ENCODE results near the gene PCIF1.
A peak's percentile ranks its signal among the peaks of the same experiment; 100 is the strongest.
"Not testable (repeated sequence)": the region's sequence is repeated elsewhere in the genome, so short reads cannot be mapped to it uniquely, and the experiment has no call there.

PCIF1 gene

DNA sequence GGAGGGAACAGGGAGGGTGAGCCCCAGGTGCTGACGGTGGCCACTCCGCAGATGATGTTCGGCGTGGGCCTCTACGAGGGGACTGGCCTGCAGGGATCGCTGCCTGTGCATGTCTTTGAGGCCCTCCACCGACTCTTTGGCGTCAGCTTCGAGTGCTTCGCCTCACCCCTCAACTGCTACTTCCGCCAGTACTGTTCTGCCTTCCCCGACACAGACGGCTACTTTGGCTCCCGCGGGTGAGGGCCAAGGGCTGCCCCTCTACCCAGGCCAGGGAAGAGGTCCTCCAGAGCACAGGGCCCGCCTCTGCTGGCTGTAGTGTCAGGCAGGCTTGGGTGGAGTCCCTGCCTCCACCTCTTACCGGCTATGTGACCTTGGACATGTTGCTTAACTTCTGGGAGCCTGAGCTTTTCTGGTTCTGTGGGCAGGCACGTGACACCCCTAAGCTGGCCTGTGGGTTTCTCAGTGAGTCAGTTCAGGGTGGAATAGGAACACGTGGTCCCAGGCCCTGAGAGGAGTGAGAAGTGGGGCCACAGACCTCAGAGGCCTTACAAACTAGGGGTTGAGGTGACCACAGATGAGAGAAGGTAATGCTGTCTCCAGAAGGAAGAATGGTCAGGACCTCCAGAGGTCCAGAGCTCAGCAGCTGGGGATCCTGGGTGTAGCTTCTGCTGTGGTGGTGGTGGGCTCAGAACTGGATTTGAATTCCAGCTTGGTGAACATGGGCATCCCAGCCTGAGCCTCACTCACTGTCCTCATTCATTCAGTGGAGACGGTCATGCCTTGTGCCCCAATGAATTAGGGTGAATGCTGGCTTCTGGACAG lies 11.9 kb downstream of the PCIF1 start:
- peak; percentile 62 for ATAC-seq
- no peaks in the 10 kb centered on the region for H3K27me3 Mint-ChIP-seq
- H3K4me1 Mint-ChIP-seq: peaks cover 31% of the 10 kb centered on the region
- no peak overlapping the region for H3K4me3 Mint-ChIP-seq
- H3K36me3 Mint-ChIP-seq: peaks cover 60% of the 10 kb centered on the region
- no peaks in the 10 kb centered on the region for H3K9me3 Mint-ChIP-seq
- H3K27ac Mint-ChIP-seq: peak overlapping the region; percentile 58

DNA sequence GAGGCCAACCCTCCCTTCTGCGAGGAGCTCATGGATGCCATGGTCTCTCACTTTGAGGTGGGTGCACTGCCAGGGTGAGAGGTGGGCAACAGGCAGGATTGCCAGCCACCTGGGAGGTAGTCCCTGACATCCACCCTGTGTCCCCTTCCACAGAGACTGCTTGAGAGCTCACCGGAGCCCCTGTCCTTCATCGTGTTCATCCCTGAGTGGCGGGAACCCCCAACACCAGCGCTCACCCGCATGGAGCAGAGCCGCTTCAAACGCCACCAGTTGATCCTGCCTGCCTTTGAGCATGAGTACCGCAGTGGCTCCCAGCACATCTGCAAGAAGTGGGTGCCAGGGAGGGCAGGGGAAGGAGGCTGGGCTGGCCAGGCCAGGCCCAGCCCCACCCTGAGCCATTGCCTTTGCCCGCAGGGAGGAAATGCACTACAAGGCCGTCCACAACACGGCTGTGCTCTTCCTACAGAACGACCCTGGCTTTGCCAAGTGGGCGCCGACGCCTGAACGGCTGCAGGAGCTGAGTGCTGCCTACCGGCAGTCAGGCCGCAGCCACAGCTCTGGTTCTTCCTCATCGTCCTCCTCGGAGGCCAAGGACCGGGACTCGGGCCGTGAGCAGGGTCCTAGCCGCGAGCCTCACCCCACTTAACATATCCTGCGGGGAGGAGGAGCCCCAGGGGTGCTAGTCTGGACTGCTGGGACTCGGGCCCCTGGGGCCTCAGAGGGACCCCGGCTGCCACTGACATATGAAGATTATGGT lies 12.8 kb downstream of the PCIF1 start:
- H3K27me3 Mint-ChIP-seq: no peaks in the 10 kb centered on the region
- peaks cover 36% of the 10 kb centered on the region for H3K4me1 Mint-ChIP-seq
- ATAC-seq: no peak
- H3K9me3 Mint-ChIP-seq: no peaks in the 10 kb centered on the region
- H3K27ac Mint-ChIP-seq: no peak overlapping the region
- H3K4me3 Mint-ChIP-seq: no peak overlapping the region
- H3K36me3 Mint-ChIP-seq: peaks cover 68% of the 10 kb centered on the region

DNA sequence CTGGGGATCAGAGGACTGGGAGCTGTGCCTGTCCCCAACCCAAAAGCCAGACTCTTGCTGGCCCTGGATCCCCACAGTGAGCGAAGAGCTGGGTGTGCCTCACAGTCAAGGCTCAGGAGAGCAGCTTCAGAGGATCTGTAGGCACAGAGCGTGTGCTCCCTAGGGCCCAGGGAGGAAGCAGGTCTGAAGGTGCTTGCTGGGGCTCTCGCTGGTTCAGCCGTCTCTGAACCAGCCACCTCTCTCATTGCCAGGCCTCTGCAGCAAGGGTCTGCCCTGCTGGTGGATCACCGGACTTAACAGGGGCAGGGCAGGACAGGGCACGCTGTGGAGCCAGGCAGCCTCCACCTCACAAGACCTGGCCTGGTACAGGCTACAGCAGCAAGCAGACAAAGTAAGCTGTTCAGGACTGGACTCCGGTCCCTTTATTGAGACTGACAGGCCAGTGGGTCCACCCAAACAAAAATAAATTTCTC lies 13.8 kb downstream of the PCIF1 start:
- Mint-ChIP-seq H3K4me1 (peaks cover 36% of the 10 kb centered on the region), H3K9me3 (no peaks in the 10 kb centered on the region), H3K27me3 (no peaks in the 10 kb centered on the region), H3K36me3 (peaks cover 68% of the 10 kb centered on the region), H3K4me3 (no peak overlapping the region), H3K27ac (peak overlapping the region; percentile 78)
- peak; percentile 48 for ATAC-seq

DNA sequence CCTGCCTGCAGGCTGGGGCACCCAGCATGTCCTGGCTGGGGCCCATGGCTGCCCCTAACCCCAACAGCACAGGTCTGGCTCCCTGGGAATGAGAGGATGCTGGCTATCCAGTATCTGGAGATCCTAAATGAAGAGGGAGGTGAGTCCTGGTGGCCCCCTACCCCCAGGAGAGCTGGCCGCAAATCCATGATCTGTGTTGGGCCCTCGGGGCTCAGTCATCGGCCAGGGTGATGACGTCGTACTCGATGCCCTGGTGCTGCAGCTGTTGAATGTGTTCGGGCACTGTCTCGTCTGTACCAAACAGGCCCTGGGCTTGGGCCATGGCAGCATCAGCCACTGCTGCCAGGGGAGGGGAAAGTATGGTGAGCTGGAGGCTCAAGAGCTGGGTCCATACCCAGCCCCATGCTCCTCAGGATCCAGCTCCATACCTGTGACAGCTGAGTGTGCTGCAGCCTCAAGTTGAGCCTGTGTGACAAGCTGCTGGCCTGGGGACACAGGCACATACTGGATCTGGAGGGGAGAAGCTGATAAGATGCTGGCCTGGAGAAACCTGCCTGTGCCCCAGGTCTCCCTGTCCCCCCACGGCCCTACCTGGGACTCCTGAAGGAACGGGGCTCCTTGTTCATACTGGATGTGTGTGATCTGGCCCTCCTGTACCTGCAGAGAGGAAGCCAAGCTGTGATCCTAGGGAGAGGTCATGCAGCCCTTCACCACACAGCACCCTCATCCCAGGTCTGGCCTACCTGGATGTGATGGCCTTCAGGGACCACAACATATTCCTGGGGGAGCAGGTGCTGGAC lies 14.5 kb downstream of the PCIF1 start:
- no peak overlapping the region for H3K4me3 Mint-ChIP-seq
- peaks cover 66% of the 10 kb centered on the region for H3K36me3 Mint-ChIP-seq
- H3K4me1 Mint-ChIP-seq: peaks cover 36% of the 10 kb centered on the region
- H3K27me3 Mint-ChIP-seq: no peaks in the 10 kb centered on the region
- H3K27ac Mint-ChIP-seq: peak overlapping the region; percentile 78
- ATAC-seq: no peak
- H3K9me3 Mint-ChIP-seq: no peaks in the 10 kb centered on the region

DNA sequence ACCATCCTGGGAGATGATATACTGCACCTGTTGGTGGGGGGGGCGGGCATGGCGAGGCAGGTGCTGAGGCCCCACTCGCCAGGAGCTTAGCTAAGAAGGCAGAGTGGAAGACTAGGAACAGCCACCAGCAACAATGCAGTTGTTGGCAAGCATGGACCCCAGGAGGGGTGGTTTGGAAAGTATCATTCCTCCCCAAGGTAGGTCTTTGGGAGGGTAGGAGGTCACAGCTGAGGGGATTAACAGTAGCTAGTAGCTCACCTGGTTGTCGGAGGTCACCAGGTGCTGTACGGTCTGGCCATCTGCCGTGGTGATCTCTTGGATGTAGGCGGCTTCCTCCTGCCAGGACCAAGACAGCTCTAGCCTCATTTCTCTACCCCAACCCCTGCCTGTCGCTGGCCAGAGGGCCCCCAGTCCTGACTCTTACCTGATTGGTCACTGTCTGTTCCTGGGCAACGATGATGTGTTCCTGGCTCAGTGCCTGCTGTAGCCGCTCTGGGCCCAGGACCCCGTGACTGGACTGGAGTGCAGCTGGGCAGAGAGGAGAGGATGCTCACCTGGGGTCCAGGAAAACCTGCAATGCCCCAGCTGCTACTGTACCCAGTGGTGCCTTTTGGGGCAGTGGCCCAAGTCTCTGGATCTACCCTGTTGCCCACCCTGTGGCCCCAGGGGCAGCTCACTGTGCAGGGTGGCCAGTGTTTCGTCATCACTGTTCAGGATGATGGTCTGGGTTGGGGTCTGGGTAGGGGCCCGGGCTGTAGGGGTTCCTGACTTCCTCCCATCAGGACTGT lies 15.3 kb downstream of the PCIF1 start:
- no peak for ATAC-seq
- Mint-ChIP-seq H3K36me3 (peaks cover 60% of the 10 kb centered on the region), H3K27me3 (no peaks in the 10 kb centered on the region), H3K27ac (peak overlapping the region; percentile 78), H3K4me3 (no peak overlapping the region), H3K4me1 (peaks cover 36% of the 10 kb centered on the region), H3K9me3 (no peaks in the 10 kb centered on the region)

DNA sequence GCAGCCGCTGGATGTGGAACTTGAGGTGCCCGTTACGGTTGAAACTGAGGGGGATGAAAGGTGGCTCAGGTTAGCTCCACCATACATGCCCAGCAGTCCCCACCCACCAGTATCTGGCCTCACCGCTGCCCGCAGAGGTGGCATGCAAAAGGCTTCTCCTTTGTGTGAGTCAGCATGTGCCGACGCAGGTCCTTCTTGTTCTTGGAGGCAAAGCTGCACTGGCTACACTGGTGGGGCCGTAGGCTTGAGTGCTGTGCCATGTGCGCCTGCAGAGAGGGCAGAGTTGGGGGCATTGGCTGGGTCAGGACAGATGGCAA lies 15.8 kb downstream of the PCIF1 start:
- Mint-ChIP-seq H3K9me3 (no peaks in the 10 kb centered on the region), H3K27ac (peak overlapping the region; percentile 78), H3K36me3 (peaks cover 55% of the 10 kb centered on the region), H3K4me3 (no peak overlapping the region), H3K4me1 (peaks cover 36% of the 10 kb centered on the region), H3K27me3 (no peaks in the 10 kb centered on the region)
- no peak for ATAC-seq

DNA sequence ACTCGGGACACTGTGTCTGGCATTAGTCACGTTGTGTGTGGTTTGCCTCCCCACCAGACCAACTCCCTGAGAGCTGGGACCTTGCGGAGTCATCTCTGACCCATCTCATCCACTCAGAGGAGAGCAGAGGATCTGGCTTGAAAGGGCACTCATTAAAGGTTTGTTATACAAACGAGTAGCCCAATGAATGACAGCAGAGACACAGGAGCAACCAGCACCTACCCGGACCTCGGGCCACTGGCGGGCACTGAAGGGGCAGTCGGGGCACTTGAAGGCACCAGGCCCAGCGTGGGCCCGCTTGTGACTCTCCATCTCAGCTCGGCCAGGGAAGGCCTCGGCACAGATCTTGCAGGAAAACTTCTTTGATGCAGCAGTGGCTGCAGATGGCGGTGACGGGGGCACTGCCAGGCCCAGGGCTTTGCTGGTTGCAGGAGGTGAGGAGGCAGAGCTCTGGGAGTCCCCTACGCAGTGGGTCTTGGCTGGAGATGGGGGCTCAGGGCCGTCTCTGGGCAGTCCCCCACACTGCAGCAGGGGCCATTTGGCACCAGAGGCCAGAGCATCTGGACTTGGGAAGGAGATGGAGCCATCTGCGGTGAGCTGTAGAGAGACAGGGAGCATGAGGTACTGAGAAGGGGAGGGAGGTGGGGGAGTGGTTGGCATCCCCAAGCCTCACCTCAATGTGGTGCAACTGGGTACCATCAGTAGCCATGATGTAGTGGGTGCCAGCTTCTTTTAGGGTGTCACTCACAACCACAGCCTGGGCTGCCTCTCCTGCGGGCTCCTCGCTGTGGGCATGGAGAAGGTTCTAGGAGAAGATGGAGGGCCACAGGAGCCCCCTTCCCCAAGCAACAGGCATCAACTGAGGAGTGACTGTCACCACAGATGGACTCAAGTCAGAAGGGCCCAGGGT lies 17.7 kb downstream of the PCIF1 start:
- peaks cover 28% of the 10 kb centered on the region for H3K4me1 Mint-ChIP-seq
- H3K4me3 Mint-ChIP-seq: no peak overlapping the region
- no peak for ATAC-seq
- peak overlapping the region; percentile 35 for H3K27ac Mint-ChIP-seq
- H3K27me3 Mint-ChIP-seq: no peaks in the 10 kb centered on the region
- H3K36me3 Mint-ChIP-seq: peaks cover 47% of the 10 kb centered on the region
- no peaks in the 10 kb centered on the region for H3K9me3 Mint-ChIP-seq

DNA sequence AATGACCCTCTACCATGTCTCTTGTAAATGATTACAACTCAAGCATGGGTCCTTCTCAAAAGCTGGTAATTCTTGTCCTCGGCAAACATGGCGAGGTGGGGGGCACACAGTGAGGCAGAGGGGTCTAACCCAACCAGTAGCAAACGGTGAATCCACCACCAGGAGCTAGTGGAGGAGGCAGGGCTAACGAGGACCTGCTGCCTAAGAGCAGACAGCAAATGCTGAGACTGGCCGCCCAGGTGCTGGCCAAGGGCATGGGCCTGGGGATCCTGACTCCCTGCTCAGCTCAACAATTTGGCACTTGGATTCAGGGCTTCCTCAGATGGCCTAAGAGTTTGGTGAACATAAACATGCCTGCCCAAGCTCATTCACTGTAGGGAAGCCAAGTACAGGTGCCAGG lies 18.4 kb downstream of the PCIF1 start:
- Mint-ChIP-seq H3K9me3 (no peaks in the 10 kb centered on the region), H3K27me3 (no peaks in the 10 kb centered on the region), H3K36me3 (peaks cover 49% of the 10 kb centered on the region), H3K4me3 (no peak overlapping the region), H3K27ac (no peak overlapping the region), H3K4me1 (peaks cover 26% of the 10 kb centered on the region)
- ATAC-seq: no peak

DNA sequence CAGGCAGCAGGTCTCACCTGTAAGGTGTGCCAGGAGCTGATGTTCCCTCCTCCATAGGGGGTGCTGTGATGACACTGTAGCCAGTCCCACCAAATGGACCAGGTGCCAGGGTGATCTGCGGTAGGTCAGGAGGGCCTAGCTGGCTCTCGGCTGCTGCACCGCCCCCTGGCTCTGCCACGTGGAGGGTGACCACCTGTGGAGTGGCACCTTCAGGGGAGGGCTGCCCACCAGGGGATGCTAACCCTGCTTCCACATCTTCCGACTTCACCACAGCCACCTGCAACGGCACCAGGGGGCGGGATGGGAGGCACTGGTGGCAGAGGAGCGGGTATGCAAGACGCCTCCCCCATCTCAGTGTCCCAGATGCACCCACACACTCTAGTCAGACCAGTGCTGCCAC lies 19.2 kb downstream of the PCIF1 start:
- no peak overlapping the region for H3K27ac Mint-ChIP-seq
- H3K4me3 Mint-ChIP-seq: no peak overlapping the region
- H3K27me3 Mint-ChIP-seq: no peaks in the 10 kb centered on the region
- no peaks in the 10 kb centered on the region for H3K9me3 Mint-ChIP-seq
- peaks cover 52% of the 10 kb centered on the region for H3K36me3 Mint-ChIP-seq
- no peak for ATAC-seq
- peaks cover 19% of the 10 kb centered on the region for H3K4me1 Mint-ChIP-seq

DNA sequence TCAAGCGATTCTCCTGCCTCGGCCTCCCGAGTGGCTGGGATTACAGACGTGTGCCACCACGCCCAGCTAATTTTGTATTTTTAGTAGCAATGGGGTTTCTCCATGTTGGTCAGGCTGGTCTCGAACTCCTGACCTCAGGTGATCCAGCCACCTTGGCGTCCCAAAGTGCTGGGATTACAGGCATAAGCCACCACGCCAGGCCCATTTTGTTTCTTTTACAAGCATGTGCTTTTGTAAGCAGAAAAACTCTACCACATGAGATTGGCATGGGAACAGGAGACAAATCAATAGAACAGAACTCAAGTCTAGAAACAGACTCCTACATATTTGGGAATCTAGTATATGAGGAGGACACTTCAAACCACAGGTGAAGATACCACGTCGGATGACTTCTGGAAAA lies 21.8 kb downstream of the PCIF1 start:
- ATAC-seq, H3K27ac Mint-ChIP-seq: not testable (repeated sequence)
- H3K4me1 Mint-ChIP-seq: peaks cover 21% of the 10 kb centered on the region

DNA sequence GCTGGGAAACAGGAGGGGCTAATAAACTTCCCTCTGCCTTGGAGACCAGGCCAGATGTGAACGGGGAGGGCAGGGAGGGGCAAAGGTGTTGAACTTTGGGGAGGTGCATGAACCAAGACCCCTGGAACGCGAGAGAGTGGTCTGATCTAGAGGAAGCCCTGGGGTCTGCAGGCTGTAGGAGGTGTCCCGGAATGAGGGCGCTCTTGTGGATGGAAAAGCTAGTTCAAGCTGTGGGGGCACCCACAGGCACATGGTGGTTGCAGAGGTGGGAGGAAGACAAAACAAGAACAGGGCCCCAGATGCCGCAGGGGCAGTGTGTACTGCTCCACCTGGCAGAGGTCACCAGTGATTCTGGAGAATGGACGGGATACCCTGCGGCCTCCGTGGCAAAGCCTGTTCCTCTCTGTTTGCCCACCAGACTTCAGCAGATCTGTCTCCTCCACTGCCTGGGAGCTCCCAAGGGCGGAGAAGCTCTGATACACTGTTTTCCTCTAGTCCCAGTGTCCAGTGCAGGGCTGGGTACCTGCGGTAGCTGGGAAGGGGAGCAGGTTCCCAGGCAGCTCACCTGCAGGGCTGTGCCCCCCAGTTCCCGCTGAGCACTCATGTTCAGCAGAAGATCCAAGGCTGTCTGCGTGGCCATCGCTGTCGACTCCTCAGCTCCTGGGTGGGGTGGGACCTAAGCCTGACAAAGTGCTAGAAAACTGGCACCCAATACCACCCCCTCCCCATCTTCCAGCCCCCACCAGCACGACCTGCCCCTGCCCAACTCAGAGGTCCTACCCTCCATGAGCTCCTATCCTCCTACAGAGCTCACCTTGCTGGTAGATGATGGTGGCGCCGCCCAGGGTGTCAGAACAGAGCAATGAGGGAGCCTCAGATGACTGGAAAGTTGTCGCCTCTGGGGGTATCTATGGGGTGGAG lies 22.8 kb downstream of the PCIF1 start:
- Mint-ChIP-seq H3K4me3 (no peak overlapping the region), H3K4me1 (peaks cover 16% of the 10 kb centered on the region), H3K9me3 (no peaks in the 10 kb centered on the region), H3K27ac (no peak overlapping the region), H3K36me3 (peaks cover 58% of the 10 kb centered on the region), H3K27me3 (no peaks in the 10 kb centered on the region)
- no peak for ATAC-seq

More for the DNA sequence above, 21.8 kb downstream of the PCIF1 start:
- not testable (repeated sequence) for H3K27me3 Mint-ChIP-seq, H3K9me3 Mint-ChIP-seq, H3K4me3 Mint-ChIP-seq
- peaks cover 60% of the 10 kb centered on the region for H3K36me3 Mint-ChIP-seq

DNA sequence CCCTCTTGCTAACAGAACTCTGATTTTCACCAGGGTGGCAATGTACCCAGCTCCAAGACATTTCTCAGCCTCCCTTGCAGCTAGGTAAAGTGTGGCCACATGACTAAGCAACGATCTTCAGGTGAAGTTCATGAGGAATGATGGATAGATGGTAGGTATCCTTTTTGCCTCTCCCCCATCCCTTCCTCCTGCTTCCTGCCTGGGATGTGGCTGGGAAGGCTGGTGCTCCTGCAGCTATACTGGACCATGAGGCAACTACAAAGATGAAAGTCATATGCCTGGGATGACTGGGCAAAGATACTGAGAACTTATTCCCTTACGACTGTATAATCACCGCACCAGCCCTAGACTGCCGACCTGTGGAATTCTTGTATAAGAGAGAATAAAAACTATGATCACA lies 24.1 kb downstream of the PCIF1 start:
- no peaks in the 10 kb centered on the region for H3K9me3 Mint-ChIP-seq
- H3K4me3 Mint-ChIP-seq: no peak overlapping the region
- peaks cover 25% of the 10 kb centered on the region for H3K4me1 Mint-ChIP-seq
- H3K27me3 Mint-ChIP-seq: no peaks in the 10 kb centered on the region
- no peak for ATAC-seq
- H3K27ac Mint-ChIP-seq: no peak overlapping the region
- H3K36me3 Mint-ChIP-seq: peaks cover 66% of the 10 kb centered on the region

DNA sequence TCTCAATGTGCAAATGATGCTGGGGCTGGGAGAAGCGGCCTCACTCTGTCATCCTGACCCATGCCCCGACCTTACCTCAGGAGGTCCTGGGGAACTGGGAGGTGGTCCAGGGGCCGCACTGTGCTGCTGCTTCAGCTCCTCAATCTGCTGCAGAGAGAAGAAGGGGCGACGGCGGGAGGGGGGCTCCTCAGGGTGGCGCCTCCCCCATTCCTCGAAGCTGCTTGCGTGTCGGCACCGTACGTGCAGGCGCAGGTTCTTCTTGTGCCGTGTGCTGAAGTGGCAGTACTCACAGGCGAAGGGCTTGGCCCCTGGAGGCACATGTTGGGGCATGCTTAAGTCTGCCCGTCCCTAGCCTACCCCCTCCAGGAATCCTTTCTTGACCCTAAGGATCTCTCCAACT lies 24.6 kb downstream of the PCIF1 start:
- Mint-ChIP-seq H3K4me1 (peaks cover 31% of the 10 kb centered on the region), H3K4me3 (no peak overlapping the region), H3K36me3 (peaks cover 61% of the 10 kb centered on the region), H3K9me3 (no peaks in the 10 kb centered on the region), H3K27me3 (no peaks in the 10 kb centered on the region), H3K27ac (no peak overlapping the region)
- no peak for ATAC-seq
